Liver (tissue), 9 donors: ENCODE results near the gene MYO7A. TPM values are rescaled to one million over a fixed set of nuclear protein-coding genes. Genes with fewer than 3 reads are reported as not detected.

Source experiments
- DNase-seq: peaks from one replicate; pipeline ENCODE4 v3.0.0-alpha.2; 2017; ENCODE audit warnings: low spot score
- H3K27ac ChIP-seq, 2 donors: one replicate each; pipeline ENCODE4 v1.7.0; 2013; ENCODE audit warnings: inconsistent platforms in 2 of 2, low read length in 2 of 2, control low read depth in 1 of 2, low read depth in 1 of 2, mild to moderate bottlenecking in 1 of 2
- H3K27me3 ChIP-seq, 4 donors: one replicate each; pipeline versions ENCODE4 v1.6.1 to v1.7.0; 2013; ENCODE audit warnings: low read length in 3 of 4, inconsistent platforms in 1 of 4, mild to moderate bottlenecking in 1 of 4, moderate library complexity in 1 of 4; ENCODE audit not compliant: control insufficient read depth in 4 of 4, insufficient read depth in 4 of 4
- H3K36me3 ChIP-seq, 4 donors: one replicate each; pipeline versions ENCODE4 v1.6.1 to v1.7.0; 2013; ENCODE audit warnings: low read length in 3 of 4, mild to moderate bottlenecking in 3 of 4, low read depth in 1 of 4, moderate library complexity in 1 of 4; ENCODE audit not compliant: control insufficient read depth in 4 of 4, insufficient read depth in 3 of 4
- H3K4me1 ChIP-seq, 4 donors: one replicate each; pipeline versions ENCODE4 v1.6.1 to v1.7.0; 2013; ENCODE audit warnings: low read length in 3 of 4, mild to moderate bottlenecking in 3 of 4, moderate library complexity in 1 of 4; ENCODE audit not compliant: control insufficient read depth in 4 of 4, insufficient read depth in 4 of 4
- H3K4me3 ChIP-seq, 3 donors: one replicate each; pipeline versions ENCODE4 v1.6.1 to v1.7.0; 2013; ENCODE audit warnings: low read length in 3 of 3, control low read depth in 1 of 3, low read depth in 1 of 3, mild to moderate bottlenecking in 1 of 3
- H3K9ac ChIP-seq, 2 donors: one replicate each; pipeline ENCODE4 v1.7.0; 2013; ENCODE audit warnings: low read length in 2 of 2, mild to moderate bottlenecking in 2 of 2, moderate library complexity in 2 of 2, control low read depth in 1 of 2, low read depth in 1 of 2
- H3K9me3 ChIP-seq, 4 donors: one replicate each; pipeline versions ENCODE4 v1.6.1 to v1.7.0; 2013; ENCODE audit warnings: low read length in 3 of 4; ENCODE audit not compliant: control insufficient read depth in 4 of 4
- ATF3 ChIP-seq: IDR thresholded peaks from 2 replicates; pipeline ENCODE4 v1.6.1; 2016; ENCODE audit warnings: antibody characterized with exemption
- EGR1 ChIP-seq, 2 donors: IDR thresholded peaks; 2 replicates each; pipeline ENCODE4 v1.6.1; 2016 to 2018; ENCODE audit warnings: antibody characterized with exemption in 2 of 2, low read depth in 2 of 2
- FOXA1 ChIP-seq: IDR thresholded peaks from 2 replicates; pipeline ENCODE4 v1.6.1; 2016; ENCODE audit warnings: antibody characterized with exemption
- FOXA2 ChIP-seq: IDR thresholded peaks from 2 replicates; pipeline ENCODE4 v1.6.1; 2016; ENCODE audit warnings: antibody characterized with exemption
- GABPA ChIP-seq, 2 donors: IDR thresholded peaks in 1 of 2; conservative IDR thresholded peaks in 1 of 2; 2 replicates each; pipeline ENCODE4 v1.6.1; 2016; ENCODE audit warnings: antibody characterized with exemption in 2 of 2, mild to moderate bottlenecking in 1 of 2, moderate library complexity in 1 of 2
- HNF4A ChIP-seq, 2 donors: conservative IDR thresholded peaks; 2 replicates each; pipeline ENCODE4 v1.6.1; 2016; ENCODE audit warnings: antibody characterized with exemption in 2 of 2, mild to moderate bottlenecking in 2 of 2
- HNF4G ChIP-seq: IDR thresholded peaks from 2 replicates; pipeline ENCODE4 v1.6.1; 2016; ENCODE audit warnings: antibody characterized with exemption
- MAX ChIP-seq: IDR thresholded peaks from 2 replicates; pipeline ENCODE4 v1.6.1; 2016; ENCODE audit warnings: antibody characterized with exemption
- NR2F2 ChIP-seq: IDR thresholded peaks from 2 replicates; pipeline ENCODE4 v1.6.1; 2016; ENCODE audit warnings: antibody characterized with exemption
- RAD21 ChIP-seq, 2 donors: IDR thresholded peaks; 2 replicates each; pipeline ENCODE4 v1.6.1; 2016; ENCODE audit warnings: antibody characterized with exemption in 2 of 2, mild to moderate bottlenecking in 2 of 2
- REST ChIP-seq: IDR thresholded peaks from 2 replicates; pipeline ENCODE4 v1.6.1; 2016; ENCODE audit warnings: antibody characterized with exemption, mild to moderate bottlenecking
- RXRA ChIP-seq, 2 donors: IDR thresholded peaks; 2 replicates each; pipeline ENCODE4 v1.6.1; 2017 to 2018; ENCODE audit warnings: antibody characterized with exemption in 2 of 2, mild to moderate bottlenecking in 1 of 2
- SP1 ChIP-seq: IDR thresholded peaks from 2 replicates; pipeline ENCODE4 v1.6.1; 2018; ENCODE audit warnings: antibody characterized with exemption, mild to moderate bottlenecking
- TAF1 ChIP-seq: conservative IDR thresholded peaks from 2 replicates; pipeline ENCODE4 v1.6.1; 2016; ENCODE audit warnings: antibody characterized with exemption, mild to moderate bottlenecking
- YY1 ChIP-seq: IDR thresholded peaks from 2 replicates; pipeline ENCODE4 v1.6.1; 2016; ENCODE audit warnings: antibody characterized with exemption, mild to moderate bottlenecking
- ZBTB33 ChIP-seq: IDR thresholded peaks from 2 replicates; pipeline ENCODE4 v1.6.1; 2016; ENCODE audit warnings: antibody characterized with exemption
- WGBS: extraction: QIAGEN DNeasy Blood & Tissue Kit; methylation state at CpG from one replicate; pipeline ENCODE4 v1.1.7; 2013; 5-methylcytosine and 5-hydroxymethylcytosine counted together
- polyA plus RNA-seq, 2 donors: library from polyadenylated mRNA; stranded (reverse) in 1 of 2; unstranded in 1 of 2; fragments of 200-250 nt in 1 of 2; fragments of >200 nt in 1 of 2; fragmentation: Nextera tagmentation in 1 of 2; extraction: Ambion mirVana in 1 of 2; gene quantifications; one replicate each; pipeline versions ENCODE4 v1.2.1 to v1.2.3, GENCODE V29; 2013 to 2015
- total RNA-seq, 2 donors: library from RNA; depleted of rRNA; stranded (reverse); fragments of >200 nt; gene quantifications; one replicate each; pipeline ENCODE4 v1.2.3, GENCODE V29; 2014
- TF ChIP-seq, protein P1 (sequence below): fragments of 150-350 bp; IDR thresholded peaks from 2 replicates; pipeline ENCODE4 v1.5.1; 2017; ENCODE audit warnings: improper control_type of control experiment, low read depth, low read length; ENCODE audit not compliant: missing input control
- donor health status: healthy.
- donor health status: healthy.
- donor health status: healthy.
- donor health status: healthy.
- donor health status: healthy.

The MYO7A gene
- total and polyA plus RNA-seq, 4 donors: 7.3 to 33.6 (median 11.3) TPM

- Histone ChIP-seq H3K4me1 (peaks cover 12 to 31% (median 25%) of the 10 kb centered on the region in 4 donors), H3K9ac (no peak overlapping the region), H3K36me3 (peaks cover 3 to 28% (median 9%) of the 10 kb centered on the region in 4 donors), H3K9me3 (no peaks in the 10 kb centered on the region), H3K27ac (no peak overlapping the region), H3K4me3 (no peak overlapping the region), H3K27me3 (no peaks in the 10 kb centered on the region)
- TF ChIP-seq YY1: no peak
- no peak for TF ChIP-seq MAX
- no peak for TF ChIP-seq ZBTB33
- TF ChIP-seq RAD21 (IDR thresholded peaks at IDR 0.05): no peak
- no peak for TF ChIP-seq SP1
- no peak for TF ChIP-seq REST
- TF ChIP-seq GABPA (IDR thresholded peaks at IDR 0.05 in 1 of 2, conservative IDR thresholded peaks at IDR 0.05 in 1 of 2): no peak
- no peak for TF ChIP-seq RXRA (IDR thresholded peaks at IDR 0.05)
- TF ChIP-seq FOXA2: no peak
- no peak for TF ChIP-seq TAF1
- no peak for TF ChIP-seq FOXA1
- TF ChIP-seq EGR1 (IDR thresholded peaks at IDR 0.05; ENCODE audit: low read depth in 2 of 2): no peak
- no peak for TF ChIP-seq HNF4A (conservative IDR thresholded peaks at IDR 0.05)
- TF ChIP-seq ATF3: no peak
- no peak for TF ChIP-seq NR2F2
- DNase-seq: no peak
- WGBS: 96% methylated on average over 4 of the region's 4 CpGs
Measured at GRCh38 chr11:77178150-77178549, 50.1 kb downstream of the MYO7A start.

GRCh38 chr11:77179048-77179447, 51.0 kb downstream of the MYO7A start:
- DNase-seq: no peak
- TF ChIP-seq HNF4A (conservative IDR thresholded peaks at IDR 0.05) (peak; percentile 93 to 97), RXRA (IDR thresholded peaks at IDR 0.05) (peak; percentile 84 to 91), GABPA (IDR thresholded peaks at IDR 0.05 in 1 of 2, conservative IDR thresholded peaks at IDR 0.05 in 1 of 2) (no peak), FOXA1 (peak; percentile 24), REST (no peak), ATF3 (no peak), YY1 (peak; percentile 67), HNF4G (peak; percentile 66), MAX (no peak), NR2F2 (no peak), RAD21 (IDR thresholded peaks at IDR 0.05) (peak; percentile 53 to 70), SP1 (peak; percentile 92)
- TF ChIP-seq, protein P1, sequence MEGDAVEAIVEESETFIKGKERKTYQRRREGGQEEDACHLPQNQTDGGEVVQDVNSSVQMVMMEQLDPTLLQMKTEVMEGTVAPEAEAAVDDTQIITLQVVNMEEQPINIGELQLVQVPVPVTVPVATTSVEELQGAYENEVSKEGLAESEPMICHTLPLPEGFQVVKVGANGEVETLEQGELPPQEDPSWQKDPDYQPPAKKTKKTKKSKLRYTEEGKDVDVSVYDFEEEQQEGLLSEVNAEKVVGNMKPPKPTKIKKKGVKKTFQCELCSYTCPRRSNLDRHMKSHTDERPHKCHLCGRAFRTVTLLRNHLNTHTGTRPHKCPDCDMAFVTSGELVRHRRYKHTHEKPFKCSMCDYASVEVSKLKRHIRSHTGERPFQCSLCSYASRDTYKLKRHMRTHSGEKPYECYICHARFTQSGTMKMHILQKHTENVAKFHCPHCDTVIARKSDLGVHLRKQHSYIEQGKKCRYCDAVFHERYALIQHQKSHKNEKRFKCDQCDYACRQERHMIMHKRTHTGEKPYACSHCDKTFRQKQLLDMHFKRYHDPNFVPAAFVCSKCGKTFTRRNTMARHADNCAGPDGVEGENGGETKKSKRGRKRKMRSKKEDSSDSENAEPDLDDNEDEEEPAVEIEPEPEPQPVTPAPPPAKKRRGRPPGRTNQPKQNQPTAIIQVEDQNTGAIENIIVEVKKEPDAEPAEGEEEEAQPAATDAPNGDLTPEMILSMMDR: no peak
- Histone ChIP-seq H3K4me1 (peaks cover 10 to 24% (median 20%) of the 10 kb centered on the region in 4 donors), H3K4me3 (no peak overlapping the region), H3K27ac (peak overlapping the region; percentile 37 to 43), H3K9me3 (no peaks in the 10 kb centered on the region), H3K36me3 (peaks cover 5 to 34% (median 12%) of the 10 kb centered on the region in 4 donors), H3K27me3 (no peaks in the 10 kb centered on the region), H3K9ac (no peak overlapping the region)
- WGBS: 38% methylated on average over 5 of the region's 5 CpGs
